GM20000 (cell line): Measurements from ENCODE around the gene NLRP7.
A peak's percentile ranks its signal among the peaks of the same experiment; 100 is the strongest.

Source experiments
- DNase-seq: peaks from one replicate; pipeline ENCODE4 v3.0.0; 2012; ENCODE audit warnings: low spot score
- TF ChIP-seq, protein P1 (sequence below): IDR thresholded peaks from 2 replicates; pipeline ENCODE4 v1.5.1; 2012; ENCODE audit warnings: mild to moderate bottlenecking, control low read depth; ENCODE audit errors: extremely low read depth, missing control alignments

NLRP7 gene

DNA sequence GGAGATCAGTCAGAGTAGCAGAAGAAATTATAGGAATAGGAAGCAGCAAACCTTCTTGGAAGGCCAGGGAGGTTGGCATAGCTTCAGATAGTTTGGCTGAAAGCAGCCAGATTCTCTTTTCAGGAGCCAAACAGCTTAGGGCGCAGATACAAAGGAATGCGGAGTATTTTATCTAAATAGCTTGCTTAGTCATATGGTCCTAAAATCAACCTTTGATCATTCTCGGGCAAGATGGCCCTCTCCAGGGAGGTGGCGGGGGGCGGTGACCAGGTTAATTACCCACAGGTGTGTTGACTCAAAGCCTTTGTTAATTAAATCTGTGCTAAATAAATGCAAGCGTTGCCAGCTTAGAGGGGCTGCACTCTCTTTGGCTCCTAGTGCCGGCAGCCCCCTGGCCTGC, 53.9 kb downstream of the NLRP7 start:
- no peak for DNase-seq
- TF ChIP-seq, protein P1, sequence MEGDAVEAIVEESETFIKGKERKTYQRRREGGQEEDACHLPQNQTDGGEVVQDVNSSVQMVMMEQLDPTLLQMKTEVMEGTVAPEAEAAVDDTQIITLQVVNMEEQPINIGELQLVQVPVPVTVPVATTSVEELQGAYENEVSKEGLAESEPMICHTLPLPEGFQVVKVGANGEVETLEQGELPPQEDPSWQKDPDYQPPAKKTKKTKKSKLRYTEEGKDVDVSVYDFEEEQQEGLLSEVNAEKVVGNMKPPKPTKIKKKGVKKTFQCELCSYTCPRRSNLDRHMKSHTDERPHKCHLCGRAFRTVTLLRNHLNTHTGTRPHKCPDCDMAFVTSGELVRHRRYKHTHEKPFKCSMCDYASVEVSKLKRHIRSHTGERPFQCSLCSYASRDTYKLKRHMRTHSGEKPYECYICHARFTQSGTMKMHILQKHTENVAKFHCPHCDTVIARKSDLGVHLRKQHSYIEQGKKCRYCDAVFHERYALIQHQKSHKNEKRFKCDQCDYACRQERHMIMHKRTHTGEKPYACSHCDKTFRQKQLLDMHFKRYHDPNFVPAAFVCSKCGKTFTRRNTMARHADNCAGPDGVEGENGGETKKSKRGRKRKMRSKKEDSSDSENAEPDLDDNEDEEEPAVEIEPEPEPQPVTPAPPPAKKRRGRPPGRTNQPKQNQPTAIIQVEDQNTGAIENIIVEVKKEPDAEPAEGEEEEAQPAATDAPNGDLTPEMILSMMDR: no peak

GRCh38 chr19:54889566-54889965, 57.8 kb downstream of the NLRP7 start:
- TF ChIP-seq, protein P1: no peak
- DNase-seq: no peak

GRCh38 chr19:54888239-54888638, 59.1 kb downstream of the NLRP7 start:
- TF ChIP-seq, protein P1: no peak
- DNase-seq: no peak

DNA sequence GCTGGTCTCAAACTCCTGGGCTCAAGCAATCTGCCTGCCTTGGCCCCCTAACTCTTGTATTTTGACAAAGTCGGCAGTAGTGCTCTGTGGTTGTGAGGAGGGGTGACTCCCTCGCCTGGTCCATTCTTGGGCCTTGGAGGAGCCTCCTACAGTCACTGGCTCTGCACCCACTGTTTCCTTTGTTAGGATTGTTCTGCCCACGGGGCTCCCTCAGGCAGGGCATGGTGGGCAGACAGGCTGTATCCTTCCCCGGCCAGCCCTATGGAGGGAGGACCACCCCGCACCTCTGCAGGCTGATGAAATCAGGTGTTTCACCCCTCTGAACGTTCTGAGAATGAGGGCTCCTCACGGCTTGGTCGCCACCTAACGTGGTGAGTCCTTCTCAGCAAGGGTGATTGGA, 64.1 kb downstream of the NLRP7 start:
- TF ChIP-seq, protein P1: no peak

GRCh38 chr19:54882758-54883157, 64.6 kb downstream of the NLRP7 start:
- TF ChIP-seq, protein P1: no peak
- peak; percentile 54 for DNase-seq

More for the DNA sequence above, 64.1 kb downstream of the NLRP7 start:
- no peak for DNase-seq

DNA sequence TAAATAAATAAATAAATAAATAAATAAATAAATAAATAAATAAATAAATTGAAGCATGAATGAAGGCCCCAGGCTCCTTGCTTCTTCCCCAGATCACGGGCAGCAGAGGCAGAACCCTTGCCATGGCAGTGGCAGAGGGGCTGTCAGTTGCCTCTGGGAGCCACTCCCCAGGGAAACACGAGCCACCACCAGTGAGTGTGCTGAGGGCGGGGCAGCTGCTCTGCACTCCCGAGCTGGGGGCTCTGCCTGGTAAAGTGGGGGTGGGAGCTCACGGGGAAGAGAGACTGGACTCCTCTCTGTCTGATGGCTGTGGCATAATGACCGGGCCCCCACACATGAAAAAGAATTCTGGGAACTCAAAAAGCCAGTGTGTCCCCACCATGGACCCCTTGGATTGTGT, 65.4 kb downstream of the NLRP7 start:
- no peak for DNase-seq
- TF ChIP-seq, protein P1: no peak

DNA sequence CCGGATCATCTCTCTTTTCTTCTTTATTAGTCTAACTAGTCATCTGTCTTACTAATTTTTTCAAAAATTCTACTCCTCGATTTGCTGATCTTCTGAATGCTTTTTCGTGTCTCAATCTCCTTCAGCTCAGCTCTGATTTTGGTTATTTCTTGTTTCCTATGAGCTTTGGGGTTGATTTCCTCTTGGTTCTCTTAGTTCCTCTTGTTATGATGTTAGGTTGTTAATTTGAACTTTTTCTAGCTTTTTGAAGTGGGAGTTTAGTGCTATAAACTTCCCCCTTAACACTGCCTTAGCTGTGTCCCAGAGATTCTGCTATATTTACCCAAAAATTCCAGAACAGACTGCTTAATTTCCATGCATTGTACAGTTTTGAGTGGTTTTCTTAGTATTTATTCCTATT, 69.9 kb downstream of the NLRP7 start:
- TF ChIP-seq, protein P1: no peak
- DNase-seq: no peak
